HG03558 (cell line): ENCODE measurements around the gene PCGF3.
"Not testable (repeated sequence)": the region's sequence is repeated elsewhere in the genome, so short reads cannot be mapped to it uniquely, and the experiment has no call there.

Experiments
- ATAC-seq: cut with Tn5 transposase; IDR thresholded peaks from one replicate; pipeline ENCODE4 v1.9.1; 2021; ENCODE audit warnings: moderate number of reproducible peaks; ENCODE audit not compliant: unreplicated experiment; ENCODE audit errors: extremely low read depth

PCGF3 gene

GRCh38 chr4:721261-722168 is 15.9 kb downstream of the PCGF3 start:
- ATAC-seq: no peak

GRCh38 chr4:722169-722725 is 16.6 kb downstream of the PCGF3 start:
- no peak for ATAC-seq

- no peak for ATAC-seq
Observed at GRCh38 chr4:722851-723360, 17.3 kb downstream of the PCGF3 start.

- no peak for ATAC-seq
Observed at GRCh38 chr4:723751-724530, 18.3 kb downstream of the PCGF3 start.

GRCh38 chr4:725391-726234 is 20.0 kb downstream of the PCGF3 start:
- no peak for ATAC-seq

- no peak for ATAC-seq
Observed at GRCh38 chr4:726235-726787, 20.7 kb downstream of the PCGF3 start.

- no peak for ATAC-seq
Observed at GRCh38 chr4:726838-727237, 21.2 kb downstream of the PCGF3 start.

GRCh38 chr4:727576-727975 is 21.9 kb downstream of the PCGF3 start:
- ATAC-seq: no peak

- ATAC-seq: no peak
Observed at GRCh38 chr4:729336-730315, 24.0 kb downstream of the PCGF3 start.

- no peak for ATAC-seq
Observed at GRCh38 chr4:730511-730910, 24.9 kb downstream of the PCGF3 start.

- not testable (repeated sequence) for ATAC-seq
Observed at GRCh38 chr4:730946-731904, 25.6 kb downstream of the PCGF3 start.

GRCh38 chr4:731954-732353 is 26.3 kb downstream of the PCGF3 start:
- ATAC-seq: not testable (repeated sequence)

- no peak for ATAC-seq
Observed at GRCh38 chr4:732486-732885, 26.9 kb downstream of the PCGF3 start.

- no peak for ATAC-seq
Observed at GRCh38 chr4:732911-733630, 27.4 kb downstream of the PCGF3 start.

- no peak for ATAC-seq
Observed at GRCh38 chr4:733631-733980, 28.0 kb downstream of the PCGF3 start.

GRCh38 chr4:734075-734474 is 28.4 kb downstream of the PCGF3 start:
- no peak for ATAC-seq

GRCh38 chr4:734951-735350 is 29.3 kb downstream of the PCGF3 start:
- ATAC-seq: no peak
